MCF 10A (cell line): ENCODE data around the gene PDE8B. TPM values are rescaled to one million over a fixed set of nuclear protein-coding genes. Genes with fewer than 3 reads are reported as not detected.

Experiments
- BruUV-seq: library from RNA; stranded (reverse); fragments of 400-500 nt; replicated peaks from 2 replicates; lab custom pipeline; 2021; lab: Mats Ljungman, UMichigan
- CTCF ChIA-PET: fragments of 300-600 bp; sonication (Branson Sonifier 250); formaldehyde crosslinking; extraction: SDS; loops from one replicate; lab custom pipeline; 2021; ENCODE audit warnings: antibody characterized with exemption, inconsistent platforms; lab: Yijun Ruan, JAX
- POLR2A ChIA-PET: fragments of 300-600, 350-650 bp; sonication (Branson Sonifier 250); formaldehyde crosslinking; extraction: SDS; loops from one replicate; lab custom pipeline; 2020; ENCODE audit warnings: antibody characterized with exemption, inconsistent platforms; lab: Yijun Ruan, JAX
- DNase-seq: peaks from one replicate; pipeline ENCODE4 v3.0.0-alpha.2; 2018; ENCODE audit not compliant: unreplicated experiment
- H3K27ac Mint-ChIP-seq: one replicate; pipeline ENCODE4 v1.8.0; 2022; ENCODE audit warnings: mild to moderate bottlenecking, low read depth, mixed read lengths; ENCODE audit not compliant: unreplicated experiment
- H3K27me3 Mint-ChIP-seq: one replicate; pipeline ENCODE4 v1.8.0; 2022; ENCODE audit warnings: mixed read lengths; ENCODE audit not compliant: insufficient read depth, unreplicated experiment
- H3K36me3 Mint-ChIP-seq: one replicate; pipeline ENCODE4 v1.8.0; 2022; ENCODE audit warnings: mild to moderate bottlenecking, moderate library complexity, mixed read lengths; ENCODE audit not compliant: insufficient read depth, unreplicated experiment
- H3K4me1 Mint-ChIP-seq: one replicate; pipeline ENCODE4 v1.8.0; 2022; ENCODE audit warnings: mixed read lengths; ENCODE audit not compliant: insufficient read depth, unreplicated experiment
- H3K4me3 Mint-ChIP-seq: one replicate; pipeline ENCODE4 v1.8.0; 2022; ENCODE audit warnings: mild to moderate bottlenecking, moderate library complexity, mixed read lengths; ENCODE audit not compliant: unreplicated experiment
- H3K9me3 Mint-ChIP-seq: one replicate; pipeline ENCODE4 v1.8.0; 2022; ENCODE audit warnings: mixed read lengths; ENCODE audit not compliant: unreplicated experiment
- CTCF ChIP-seq: fragments of 200-600 bp; IDR thresholded peaks from one replicate; pipeline ENCODE4 v1.8.0; 2022; ENCODE audit warnings: antibody characterized with exemption, mild to moderate bottlenecking; ENCODE audit not compliant: unreplicated experiment
- intact Hi-C: fragments of 100-400 bp; cut with micrococcal nuclease; formaldehyde crosslinking; loops from 2 replicates; pipeline ENCODE4 v1.14.1; 2022
- total RNA-seq: library from RNA; stranded (reverse); gene quantifications from 2 replicates; pipeline ENCODE4 v1.2.3, GENCODE V29; 2022

Gene PDE8B
- total RNA-seq, 1 experiment from 2014 or later: not detected

DNA sequence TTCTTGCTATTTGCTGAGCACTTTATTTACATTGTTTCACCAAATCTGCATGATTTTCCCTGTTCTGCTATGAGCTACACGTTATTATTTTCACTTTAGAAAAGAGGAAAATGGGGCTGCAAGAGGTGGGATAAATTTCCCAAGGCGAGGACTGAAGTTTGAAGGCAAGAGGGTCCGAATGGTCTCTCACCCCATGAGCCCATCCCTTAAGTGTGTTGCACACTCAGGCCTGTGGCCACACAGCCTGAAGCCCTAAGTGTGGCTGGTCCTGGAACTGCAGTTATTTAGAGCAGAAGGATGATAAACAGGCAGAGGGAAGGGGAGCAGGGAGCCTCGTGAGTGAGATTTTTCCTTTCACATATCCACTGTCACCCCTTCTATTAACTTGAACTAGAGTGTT lies 7.8 kb downstream of the PDE8B start:
- CTCF ChIA-PET: interaction anchor here (0.6 to 2.6 kb wide), 3 partner anchors 9 to 73 kb away, joined by 3 to 11 read pairs (median 4); no protein-coding TSS in a partner anchor
- Mint-ChIP-seq H3K27me3 (peaks cover 14% of the 10 kb centered on the region), H3K9me3 (no peaks in the 10 kb centered on the region), H3K4me1 (no peaks in the 10 kb centered on the region), H3K27ac (no peak overlapping the region), H3K36me3 (no peaks in the 10 kb centered on the region), H3K4me3 (no peak overlapping the region)
- BruUV-seq: no TSS peak
- peak; percentile 9 for DNase-seq
- intact Hi-C loops: no loop called here
- TF ChIP-seq CTCF: no peak
- POLR2A ChIA-PET: interaction anchor here (0.7 kb wide), 1 partner anchor 50 kb away, joined by 3 read pairs; no protein-coding TSS in a partner anchor

DNA sequence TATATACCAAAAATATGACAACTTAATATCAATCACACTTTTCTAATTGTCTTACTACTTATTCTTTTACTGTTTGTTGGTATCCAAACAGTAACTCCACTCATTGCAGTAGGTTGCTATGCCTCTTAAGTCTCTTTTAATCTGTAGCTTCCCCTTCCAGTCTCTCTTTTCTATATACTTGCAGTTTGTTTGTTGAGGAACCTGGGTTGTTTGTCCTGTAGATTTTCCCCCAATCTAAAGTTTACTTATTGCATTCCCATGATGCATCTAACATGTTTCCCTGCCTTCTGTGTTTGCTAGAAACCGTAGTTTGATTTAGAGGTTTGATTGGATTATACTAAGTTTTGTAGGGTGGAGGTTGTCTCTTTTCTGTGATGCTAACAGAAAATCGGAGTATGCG lies 10.6 kb downstream of the PDE8B start:
- POLR2A ChIA-PET: interaction anchor here (1.0 kb wide), 1 partner anchor 232 kb away, joined by 3 read pairs; no protein-coding TSS in a partner anchor
- Mint-ChIP-seq H3K27me3 (peaks cover 14% of the 10 kb centered on the region), H3K36me3 (no peaks in the 10 kb centered on the region), H3K27ac (no peak overlapping the region), H3K4me1 (no peaks in the 10 kb centered on the region), H3K9me3 (no peaks in the 10 kb centered on the region), H3K4me3 (no peak overlapping the region)
- BruUV-seq: no TSS peak
- no peak for TF ChIP-seq CTCF
- intact Hi-C loops: no loop called here
- no peak for DNase-seq
- CTCF ChIA-PET: interaction anchor here (0.6 to 1.2 kb wide), 3 partner anchors 14 to 23 kb away, joined by 3 to 4 read pairs (median 3); no protein-coding TSS in a partner anchor

GRCh38 chr5:77222722-77223121 lies 12.2 kb downstream of the PDE8B start:
- Mint-ChIP-seq H3K36me3 (no peaks in the 10 kb centered on the region), H3K27me3 (peaks cover 14% of the 10 kb centered on the region), H3K27ac (no peak overlapping the region), H3K9me3 (no peaks in the 10 kb centered on the region), H3K4me3 (no peak overlapping the region), H3K4me1 (no peaks in the 10 kb centered on the region)
- no peak for DNase-seq
- intact Hi-C loops: no loop called here
- TF ChIP-seq CTCF: no peak
- ChIA-PET CTCF (interaction anchor here (0.5 to 1.1 kb wide), 3 partner anchors 12 to 77 kb away, joined by 3 to 4 read pairs (median 3); no protein-coding TSS in a partner anchor), POLR2A (interaction anchor here (1.1 to 1.4 kb wide), 2 partner anchors 13 to 90 kb away, joined by 3 read pairs; no protein-coding TSS in a partner anchor)
- no TSS peak for BruUV-seq

DNA sequence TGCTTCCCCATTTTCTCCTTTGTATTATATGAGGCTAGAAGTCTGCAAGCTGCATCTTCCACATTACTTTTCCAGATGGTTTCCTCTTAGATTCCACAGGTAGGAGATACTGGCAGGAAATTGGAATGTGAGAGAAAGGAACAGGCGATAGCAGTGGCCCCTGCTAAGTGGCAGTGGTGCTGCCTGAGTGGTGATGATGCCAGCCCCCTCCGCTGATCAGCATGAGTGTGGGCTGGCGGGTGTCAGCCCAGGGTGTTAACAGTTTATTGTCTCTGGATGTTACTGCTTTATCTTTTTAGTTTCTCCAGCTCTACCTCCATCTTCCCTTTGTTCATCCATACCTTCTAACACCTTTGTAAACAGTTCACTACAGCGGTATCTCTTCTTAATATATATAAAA lies 13.2 kb downstream of the PDE8B start:
- POLR2A ChIA-PET: no interaction called here
- no peak overlapping the region for H3K27ac Mint-ChIP-seq
- BruUV-seq: no TSS peak
- H3K9me3 Mint-ChIP-seq: no peaks in the 10 kb centered on the region
- no peaks in the 10 kb centered on the region for H3K36me3 Mint-ChIP-seq
- CTCF ChIA-PET: interaction anchor here (0.6 kb wide), 1 partner anchor 279 kb away, joined by 3 read pairs; no protein-coding TSS in a partner anchor
- H3K4me3 Mint-ChIP-seq: no peak overlapping the region
- DNase-seq: no peak
- no peaks in the 10 kb centered on the region for H3K4me1 Mint-ChIP-seq
- intact Hi-C loops: no loop called here
- peaks cover 14% of the 10 kb centered on the region for H3K27me3 Mint-ChIP-seq
- TF ChIP-seq CTCF: no peak
